COLO829 (cell line): ENCODE data around the gene GALNT11.
"Not testable (repeated sequence)": the region's sequence is repeated elsewhere in the genome, so short reads cannot be mapped to it uniquely, and the experiment has no call there.

Experiments used
- DNase-seq: peaks from one replicate; pipeline ENCODE4 v3.0.0; 2012; ENCODE audit warnings: low spot score

GALNT11 gene

GRCh38 chr7:152025077-152025936 is at the start of gene GALNT11:
Gene GALNT11, plus strand, starts transcription at chr7:152025674. Its CDS starts 68,554 bp downstream, at chr7:152094228.
- DNase-seq, result peak; percentile 64

DNA sequence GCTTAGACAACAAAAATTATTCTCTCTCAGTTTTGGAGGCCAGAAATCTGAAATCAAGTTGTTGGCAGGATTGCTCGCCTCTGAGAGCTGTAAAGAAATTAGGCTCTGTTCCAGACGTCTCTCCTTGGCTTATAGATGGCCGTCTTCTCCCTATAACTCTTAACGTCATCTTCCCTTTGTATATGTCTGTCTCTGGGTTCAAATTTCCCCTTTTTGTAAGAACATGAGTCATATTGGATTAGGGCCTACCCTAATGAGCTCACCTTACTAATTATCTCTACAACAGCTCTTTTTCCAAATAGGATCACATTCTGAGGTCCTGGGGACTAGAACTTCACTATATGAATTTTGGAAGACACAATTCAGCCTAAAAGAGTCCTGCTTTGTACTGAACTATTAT is 46.9 kb upstream of the GALNT11 start:
- DNase-seq, result no peak

DNA sequence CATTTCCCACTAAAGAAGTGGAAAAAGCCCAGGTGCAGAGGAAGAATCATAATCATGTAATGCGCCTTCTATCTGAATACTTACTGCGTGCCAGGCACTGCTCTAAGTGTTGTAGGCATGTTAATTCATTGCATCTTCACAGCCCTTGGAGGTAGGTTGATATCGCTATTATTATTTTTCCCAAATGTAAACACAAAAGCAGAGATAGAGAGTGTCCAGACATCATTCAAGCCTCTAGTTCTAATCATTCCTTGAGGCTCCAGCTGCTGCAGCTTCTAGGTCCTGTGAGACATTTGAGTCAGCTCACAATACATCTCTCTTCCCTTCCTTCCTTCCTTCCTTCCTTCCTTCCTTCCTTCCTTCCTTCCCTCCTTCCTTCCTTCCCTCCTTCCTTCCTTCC is 44.3 kb upstream of the GALNT11 start:
- DNase-seq, result no peak

DNA sequence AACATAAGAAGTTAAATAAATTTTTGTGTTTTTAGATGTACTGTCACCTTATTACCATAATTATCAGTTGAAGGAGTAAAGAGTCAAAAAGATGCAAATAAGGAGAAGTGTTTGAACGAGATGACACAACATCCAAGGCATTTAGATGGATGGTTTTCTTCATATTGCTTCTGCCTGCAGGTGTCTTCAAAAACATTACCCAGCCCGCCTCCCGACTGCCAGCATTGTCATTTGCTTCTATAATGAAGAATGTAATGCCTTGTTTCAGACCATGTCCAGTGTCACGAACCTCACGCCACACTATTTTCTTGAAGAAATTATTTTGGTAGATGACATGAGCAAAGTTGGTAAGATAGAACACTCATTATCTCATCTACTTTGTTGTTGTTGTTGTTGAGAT is 42.7 kb upstream of the GALNT11 start:
- no peak for DNase-seq

DNA sequence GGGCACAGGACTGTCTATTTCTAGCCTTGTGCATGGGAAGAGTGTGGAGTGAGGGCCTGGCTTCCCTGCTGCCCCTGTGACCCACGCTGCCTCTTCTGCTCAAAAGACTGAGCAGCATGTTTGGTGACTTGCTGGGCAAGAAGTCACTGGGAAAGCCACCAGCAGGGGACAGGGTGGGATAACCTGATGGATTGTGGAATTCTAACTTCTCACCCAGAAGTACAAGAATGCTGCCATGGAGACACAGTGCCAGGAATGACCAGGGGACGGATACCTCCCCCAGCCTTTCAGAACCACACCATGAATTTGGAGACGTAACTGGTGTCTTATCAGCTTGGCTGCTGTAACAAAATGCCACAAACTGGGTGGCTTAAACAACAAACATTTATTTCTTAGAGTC is 40.9 kb upstream of the GALNT11 start:
- no peak for DNase-seq

- no peak for DNase-seq
Measured at GRCh38 chr7:151987748-151988529, 37.5 kb upstream of the GALNT11 start.

DNA sequence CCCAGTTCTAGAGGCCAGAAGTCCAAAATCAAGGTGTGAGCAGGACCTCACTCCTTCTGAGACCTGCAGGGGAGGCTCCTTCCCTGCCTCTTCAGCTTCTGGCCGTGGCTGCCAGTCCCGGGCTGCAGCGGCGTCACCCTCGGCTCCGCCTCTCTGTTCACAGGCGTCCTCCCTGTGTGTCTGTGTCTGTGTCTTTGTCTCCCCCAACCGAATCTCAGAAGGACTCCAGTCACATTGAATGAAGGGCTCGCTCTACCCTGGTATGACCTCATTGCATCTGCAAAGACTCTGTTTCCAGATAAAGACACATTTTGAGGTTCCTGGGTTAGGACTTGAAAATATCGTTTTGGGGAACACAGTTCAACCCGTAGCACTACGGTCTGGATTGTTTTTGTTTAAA is 33.1 kb upstream of the GALNT11 start:
- DNase-seq, result no peak

GRCh38 chr7:151993977-151994676 is 31.3 kb upstream of the GALNT11 start:
- DNase-seq, result no peak

DNA sequence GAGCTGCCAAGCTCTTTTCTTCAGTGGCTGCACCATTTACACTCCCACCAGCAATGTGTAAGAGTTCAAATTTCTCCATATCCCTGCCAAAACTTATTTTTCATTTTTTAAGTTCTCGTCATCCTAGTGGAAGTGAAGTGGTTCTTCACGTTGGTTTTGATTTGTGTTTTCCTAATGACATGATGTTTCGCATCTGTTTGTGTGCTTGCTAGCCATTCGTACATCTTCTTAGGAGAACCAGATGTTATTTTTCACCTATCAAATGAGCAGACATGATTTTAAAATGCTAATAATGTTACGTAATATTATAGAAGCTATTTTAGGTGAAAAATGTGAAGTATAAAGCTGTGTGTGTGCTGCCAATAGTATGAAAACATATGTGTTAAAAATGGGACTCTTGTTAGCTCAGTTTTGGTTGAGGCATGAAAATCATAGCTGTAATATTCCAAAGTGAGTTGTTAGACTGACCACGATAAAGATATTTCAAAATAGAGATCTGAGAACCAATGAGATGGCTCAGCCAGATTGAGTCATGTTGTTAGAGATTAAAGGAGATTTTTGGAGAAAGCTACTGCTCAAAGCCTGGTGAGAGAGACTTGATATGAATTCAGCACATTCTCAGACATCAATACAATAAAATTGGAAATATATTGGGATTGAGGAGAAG is 25.9 kb upstream of the GALNT11 start:
- DNase-seq, result no peak

DNA sequence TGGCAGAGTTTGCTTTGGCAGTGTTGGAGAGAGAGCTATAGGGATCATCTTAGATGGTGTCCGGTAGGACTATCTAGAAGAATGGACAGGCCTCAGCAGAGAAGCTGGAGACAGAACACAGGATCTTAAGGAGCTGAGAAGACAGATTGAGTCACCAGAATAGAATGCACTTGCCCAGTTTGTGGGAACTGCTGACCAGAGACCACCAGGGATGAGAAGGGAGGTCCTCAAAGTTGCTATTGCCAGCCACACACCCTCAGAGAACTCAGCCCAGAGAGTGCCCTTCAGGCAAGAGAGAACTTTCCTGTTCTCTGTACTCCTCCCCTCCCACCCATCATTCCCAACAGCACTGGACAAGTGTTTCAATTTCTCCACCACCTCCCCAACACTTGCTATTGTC is 25.3 kb upstream of the GALNT11 start:
- no peak for DNase-seq

- no peak for DNase-seq
Measured at GRCh38 chr7:152006336-152006735, 19.1 kb upstream of the GALNT11 start.

DNA sequence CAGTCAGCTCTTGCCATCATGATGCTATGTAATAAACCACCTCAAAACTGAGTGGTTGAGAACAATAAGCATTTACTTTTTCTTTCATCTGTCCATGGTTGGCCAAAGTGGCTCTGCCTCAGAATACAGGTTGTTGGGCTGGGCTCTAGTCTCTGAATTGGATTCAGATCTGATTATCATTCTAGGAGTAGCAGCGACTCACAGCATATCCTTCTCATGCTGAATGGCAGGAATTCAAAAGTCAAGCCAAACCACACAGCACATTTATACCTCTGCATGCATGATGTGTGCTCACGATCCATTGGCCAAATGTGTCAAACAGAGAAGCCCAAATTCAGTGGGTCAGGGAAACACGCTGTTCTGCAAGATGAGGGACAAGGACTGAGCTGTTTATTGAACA is 13.6 kb upstream of the GALNT11 start:
- no peak for DNase-seq

DNA sequence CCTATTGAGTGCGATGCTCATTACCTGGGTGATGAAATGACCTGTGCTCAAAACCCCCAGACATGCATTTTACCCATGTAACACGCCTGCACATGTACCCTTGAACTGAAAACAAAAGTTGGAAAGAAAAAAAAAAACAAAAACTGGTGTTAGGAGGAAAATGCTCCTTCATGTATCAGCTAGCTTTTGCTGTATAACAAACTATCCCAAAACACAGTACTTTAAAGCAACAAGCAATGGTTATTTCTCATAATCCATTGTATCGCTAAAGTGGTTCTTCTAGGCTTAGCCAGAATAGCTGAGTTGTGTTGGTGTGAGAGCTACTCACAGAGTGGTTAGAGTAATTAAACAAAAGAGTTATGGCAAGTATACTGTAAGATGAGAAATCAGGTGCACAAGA is 12.2 kb upstream of the GALNT11 start:
- no peak for DNase-seq

- DNase-seq, result no peak
Measured at GRCh38 chr7:152013974-152014373, 11.5 kb upstream of the GALNT11 start.

DNA sequence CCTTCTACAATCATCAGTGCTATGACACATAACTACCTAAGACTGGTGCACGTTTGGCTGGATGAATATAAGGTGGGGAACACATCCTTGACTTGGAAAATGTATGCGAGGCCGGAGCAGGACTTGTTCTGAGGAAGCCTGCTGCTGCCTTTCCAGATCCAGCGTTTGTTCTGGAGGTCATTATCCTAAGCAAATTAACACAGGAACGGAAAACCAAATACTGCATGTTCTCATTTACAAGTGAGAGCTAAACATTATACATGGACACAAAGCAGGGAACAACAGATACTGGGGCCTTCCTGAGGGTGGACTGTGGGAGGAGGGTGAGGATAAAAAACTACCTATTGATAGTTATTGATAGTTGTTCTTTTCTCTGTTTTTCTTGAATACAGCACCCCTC is 10.8 kb upstream of the GALNT11 start:
- no peak for DNase-seq

- DNase-seq, result no peak
Measured at GRCh38 chr7:152015600-152015999, 9.9 kb upstream of the GALNT11 start.

DNA sequence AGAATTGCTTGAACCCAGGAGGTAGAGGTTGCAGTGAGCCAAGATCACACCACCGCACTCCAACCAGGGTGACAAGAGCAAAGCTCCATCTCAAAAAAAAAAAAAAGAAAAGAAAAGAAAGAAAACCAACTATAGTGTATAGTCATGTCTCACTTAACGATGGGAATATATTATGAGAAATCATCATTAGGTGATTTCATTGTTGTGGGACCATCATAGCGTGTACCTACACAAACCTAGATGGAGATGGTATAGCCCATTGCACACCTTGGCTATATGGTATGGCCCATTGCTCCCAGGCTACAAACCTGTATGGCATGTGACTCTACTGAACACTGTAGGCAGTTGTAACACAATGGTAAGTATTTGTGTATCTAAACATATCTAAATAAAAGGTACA is 8.5 kb upstream of the GALNT11 start:
- DNase-seq, result no peak

DNA sequence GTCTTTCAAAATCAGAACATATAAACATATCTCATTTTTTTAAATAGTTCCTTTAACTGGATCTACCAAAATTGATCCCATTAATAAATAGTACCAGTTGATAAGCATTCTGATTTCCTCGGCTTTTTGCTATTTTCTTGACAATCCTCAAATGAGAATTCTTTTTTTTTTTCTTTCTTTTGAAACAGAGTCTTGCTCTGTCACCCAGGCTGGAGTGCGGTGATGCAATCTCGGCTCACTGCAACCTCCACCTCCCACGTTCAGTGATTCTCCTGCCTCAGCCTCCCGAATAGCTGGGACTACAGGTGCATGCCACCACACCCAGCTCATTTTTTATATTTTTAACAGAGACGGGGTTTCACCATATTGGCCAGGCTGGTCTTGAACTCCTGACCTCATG is 7.8 kb upstream of the GALNT11 start:
- not testable (repeated sequence) for DNase-seq

GRCh38 chr7:152021740-152022139 is 3.7 kb upstream of the GALNT11 start:
- DNase-seq, result not testable (repeated sequence)

DNA sequence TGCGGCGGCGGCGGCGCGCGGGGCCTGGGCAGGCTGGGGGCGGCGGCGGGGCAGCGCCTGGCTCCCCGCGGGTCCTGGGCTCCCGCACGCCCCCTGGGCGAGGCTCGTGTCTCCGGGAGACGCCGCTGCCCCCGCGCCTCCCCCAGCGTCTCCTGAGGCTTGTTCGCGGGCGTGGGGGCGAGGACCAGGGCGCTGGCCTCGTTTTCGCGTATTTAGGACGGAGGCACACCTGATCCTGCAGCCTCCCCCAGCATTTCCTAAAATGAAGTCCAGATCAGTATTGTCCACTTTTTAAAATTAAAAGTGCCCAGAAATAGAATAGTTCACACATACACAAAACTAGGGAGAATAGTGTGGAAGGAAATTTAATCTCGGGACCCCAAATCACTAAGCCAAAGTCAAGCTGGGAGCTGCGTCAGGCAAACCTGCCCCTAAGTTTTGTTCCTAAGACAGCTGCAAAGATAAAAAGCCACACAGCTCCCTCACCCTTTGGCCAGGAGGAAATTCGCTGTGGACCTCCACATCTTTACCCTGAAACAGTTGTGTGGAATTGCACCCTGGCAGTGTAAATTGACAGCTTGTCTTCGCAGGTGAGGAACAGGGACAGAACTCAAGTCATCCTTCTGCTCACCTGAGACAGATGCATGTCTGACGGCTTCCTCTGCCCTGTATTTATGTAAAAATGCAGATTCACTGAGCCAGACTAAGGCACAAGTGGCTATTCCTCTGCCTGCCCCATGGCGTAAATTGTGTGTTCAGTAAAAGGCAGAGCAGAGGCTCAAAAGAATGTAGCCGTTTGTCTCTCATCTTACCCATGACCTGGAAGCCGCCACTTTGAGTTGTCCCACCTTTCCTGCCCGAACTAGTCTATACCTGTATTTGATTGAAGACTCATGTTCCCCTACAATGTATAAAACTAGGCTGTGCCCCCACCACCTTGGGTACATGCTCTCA is 740 bp downstream of the GALNT11 start:
- no peak for DNase-seq
